Measurements from ENCODE around the gene TBXA2R.

TBXA2R gene

GRCh38 chr19:3550947-3551791, 55.5 kb downstream of the TBXA2R start:
- DNase-seq, result no peak

GRCh38 chr19:3549816-3550215, 56.9 kb downstream of the TBXA2R start:
- no peak for DNase-seq

- no peak for DNase-seq
Observed at GRCh38 chr19:3548606-3549005, 58.1 kb downstream of the TBXA2R start.

- DNase-seq, result no peak
Observed at GRCh38 chr19:3547767-3548282, 58.9 kb downstream of the TBXA2R start.

GRCh38 chr19:3547301-3547731, 59.4 kb downstream of the TBXA2R start:
- DNase-seq, result peak; percentile 44

- no peak for DNase-seq
Observed at GRCh38 chr19:3546119-3546518, 60.6 kb downstream of the TBXA2R start.

- no peak for DNase-seq
Observed at GRCh38 chr19:3545669-3546034, 61.0 kb downstream of the TBXA2R start.

GRCh38 chr19:3544742-3545668, 61.7 kb downstream of the TBXA2R start:
- peak; percentile 80 for DNase-seq
